Keratinocyte (primary cell): ENCODE measurements around the gene CD24.

Experiments
- CTCF ChIP-seq, 3 experiments: IDR thresholded peaks in 1 of 3; conservative IDR thresholded peaks in 1 of 3; optimal IDR thresholded peaks in 1 of 3; 2 replicates in 2 of 3; 3 replicates in 1 of 3; pipeline versions ENCODE3 to v1.5.1; 2011; ENCODE audit warnings: low read length in 3 of 3, mild to moderate bottlenecking in 3 of 3, moderate library complexity in 2 of 3, control low read depth in 1 of 3, inconsistent platforms in 1 of 3; ENCODE audit not compliant: insufficient read depth in 2 of 3; ENCODE audit errors: extremely low read depth in 1 of 3
- EZH2 ChIP-seq: IDR thresholded peaks from one replicate; pipeline ENCODE4 v1.6.1; 2012; ENCODE audit warnings: inconsistent platforms, mild to moderate bottlenecking, low read length, moderate library complexity

- TF ChIP-seq CTCF (optimal IDR thresholded peaks at IDR 0.05 in 1 of 3, IDR thresholded peaks at IDR 0.05 in 1 of 3, conservative IDR thresholded peaks at IDR 0.05 in 1 of 3; ENCODE audit: extremely low read depth in 1 of 3, insufficient read depth in 2 of 3, low read length in 3 of 3), result peak in 2 of 3 experiments; percentile 35 to 45
- no peak for TF ChIP-seq EZH2
Measured at GRCh38 chr6:106974999-106975737, 639 bp upstream of the CD24 start.
